ENCODE results near the gene PHACTR2.

DNA sequence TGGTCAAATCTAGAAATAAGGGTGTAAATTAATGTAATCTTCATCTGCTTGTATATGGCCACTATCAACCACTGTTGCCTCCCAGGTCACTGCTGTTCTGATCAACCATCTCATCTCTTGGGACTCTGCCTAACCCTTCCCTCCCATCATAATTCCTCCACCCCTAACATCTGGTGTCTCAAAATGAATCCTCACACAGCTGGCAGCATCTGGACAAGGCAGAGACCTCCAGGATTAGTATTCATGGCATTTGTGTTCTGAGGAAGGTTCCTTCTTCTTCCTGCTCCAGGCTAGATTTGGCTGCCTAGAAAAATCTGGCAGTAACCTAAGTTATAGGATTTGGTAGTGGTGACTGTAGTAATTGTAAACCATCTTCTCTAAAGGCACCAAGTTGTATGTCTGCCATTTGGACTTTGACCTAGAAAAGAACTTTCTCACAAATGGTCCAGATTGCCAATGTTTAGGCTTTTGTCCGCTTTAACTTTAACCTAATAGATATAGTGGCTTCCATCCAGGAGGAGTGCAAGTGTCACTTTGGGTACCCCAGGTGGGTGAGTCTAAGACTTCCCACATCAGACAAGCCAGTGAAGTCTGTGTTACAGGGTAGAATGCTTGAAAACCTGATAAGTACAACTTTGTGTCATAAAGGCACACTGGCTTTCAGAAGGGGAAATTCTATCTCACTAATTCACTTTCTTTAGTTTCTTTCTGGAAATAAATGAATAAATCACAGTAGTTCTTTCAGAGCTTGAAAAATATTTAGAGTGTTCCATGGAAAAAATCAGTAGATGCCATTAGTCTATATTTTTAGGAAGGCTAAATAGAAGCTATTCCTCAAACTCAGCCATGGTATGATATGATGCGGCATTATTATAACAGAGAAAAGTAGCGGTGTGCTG, 3.0 kb upstream of the PHACTR2 start:
- TF ChIP-seq, protein P1, sequence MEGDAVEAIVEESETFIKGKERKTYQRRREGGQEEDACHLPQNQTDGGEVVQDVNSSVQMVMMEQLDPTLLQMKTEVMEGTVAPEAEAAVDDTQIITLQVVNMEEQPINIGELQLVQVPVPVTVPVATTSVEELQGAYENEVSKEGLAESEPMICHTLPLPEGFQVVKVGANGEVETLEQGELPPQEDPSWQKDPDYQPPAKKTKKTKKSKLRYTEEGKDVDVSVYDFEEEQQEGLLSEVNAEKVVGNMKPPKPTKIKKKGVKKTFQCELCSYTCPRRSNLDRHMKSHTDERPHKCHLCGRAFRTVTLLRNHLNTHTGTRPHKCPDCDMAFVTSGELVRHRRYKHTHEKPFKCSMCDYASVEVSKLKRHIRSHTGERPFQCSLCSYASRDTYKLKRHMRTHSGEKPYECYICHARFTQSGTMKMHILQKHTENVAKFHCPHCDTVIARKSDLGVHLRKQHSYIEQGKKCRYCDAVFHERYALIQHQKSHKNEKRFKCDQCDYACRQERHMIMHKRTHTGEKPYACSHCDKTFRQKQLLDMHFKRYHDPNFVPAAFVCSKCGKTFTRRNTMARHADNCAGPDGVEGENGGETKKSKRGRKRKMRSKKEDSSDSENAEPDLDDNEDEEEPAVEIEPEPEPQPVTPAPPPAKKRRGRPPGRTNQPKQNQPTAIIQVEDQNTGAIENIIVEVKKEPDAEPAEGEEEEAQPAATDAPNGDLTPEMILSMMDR (IDR thresholded peaks at IDR 0.05): no peak
- TF ChIP-seq POLR2A (IDR thresholded peaks at IDR 0.05): no peak

All from upper lobe of left lung (tissue), 4 donors.